ENCODE data around the gene NTN3. TPM values are rescaled to one million over a fixed set of nuclear protein-coding genes. Genes with fewer than 3 reads are reported as not detected.

NTN3 gene
- total and polyA plus RNA-seq, 9 donors: 0.12 to 0.34 (median 0.19) TPM; not detected in 5

GRCh38 chr16:2428784-2429033, 42.4 kb upstream of the NTN3 start:
- Histone ChIP-seq H3K27me3 (no peaks in the 10 kb centered on the region), H3K9me3 (no peaks in the 10 kb centered on the region), H3K36me3 (no peaks in the 10 kb centered on the region), H3K4me1 (ENCODE audit: insufficient read depth) (peaks cover 2% of the 10 kb centered on the region), H3K4me3 (peak overlapping the region; percentile 53), H3K27ac (peak overlapping the region; percentile 57 to 89)
- intact Hi-C loops (cut with DNase I): loop anchor here in 2 of 4 donors (2.0 to 10.0 kb wide), 2 partner anchors 76 to 88 kb away; partner anchors contain the start of gene ABCA3 (in 1 of the 2)
- TF ChIP-seq, protein P1, sequence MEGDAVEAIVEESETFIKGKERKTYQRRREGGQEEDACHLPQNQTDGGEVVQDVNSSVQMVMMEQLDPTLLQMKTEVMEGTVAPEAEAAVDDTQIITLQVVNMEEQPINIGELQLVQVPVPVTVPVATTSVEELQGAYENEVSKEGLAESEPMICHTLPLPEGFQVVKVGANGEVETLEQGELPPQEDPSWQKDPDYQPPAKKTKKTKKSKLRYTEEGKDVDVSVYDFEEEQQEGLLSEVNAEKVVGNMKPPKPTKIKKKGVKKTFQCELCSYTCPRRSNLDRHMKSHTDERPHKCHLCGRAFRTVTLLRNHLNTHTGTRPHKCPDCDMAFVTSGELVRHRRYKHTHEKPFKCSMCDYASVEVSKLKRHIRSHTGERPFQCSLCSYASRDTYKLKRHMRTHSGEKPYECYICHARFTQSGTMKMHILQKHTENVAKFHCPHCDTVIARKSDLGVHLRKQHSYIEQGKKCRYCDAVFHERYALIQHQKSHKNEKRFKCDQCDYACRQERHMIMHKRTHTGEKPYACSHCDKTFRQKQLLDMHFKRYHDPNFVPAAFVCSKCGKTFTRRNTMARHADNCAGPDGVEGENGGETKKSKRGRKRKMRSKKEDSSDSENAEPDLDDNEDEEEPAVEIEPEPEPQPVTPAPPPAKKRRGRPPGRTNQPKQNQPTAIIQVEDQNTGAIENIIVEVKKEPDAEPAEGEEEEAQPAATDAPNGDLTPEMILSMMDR (IDR thresholded peaks at IDR 0.05): no peak
- TF ChIP-seq POLR2A (IDR thresholded peaks at IDR 0.05) (no peak), EP300 (IDR thresholded peaks at IDR 0.05) (no peak)
- 0 to 1% (median 1%) methylated on average over 18 to 24 of the region's 24 CpGs for WGBS, 3 donors
- no peak for DNase-seq

DNA sequence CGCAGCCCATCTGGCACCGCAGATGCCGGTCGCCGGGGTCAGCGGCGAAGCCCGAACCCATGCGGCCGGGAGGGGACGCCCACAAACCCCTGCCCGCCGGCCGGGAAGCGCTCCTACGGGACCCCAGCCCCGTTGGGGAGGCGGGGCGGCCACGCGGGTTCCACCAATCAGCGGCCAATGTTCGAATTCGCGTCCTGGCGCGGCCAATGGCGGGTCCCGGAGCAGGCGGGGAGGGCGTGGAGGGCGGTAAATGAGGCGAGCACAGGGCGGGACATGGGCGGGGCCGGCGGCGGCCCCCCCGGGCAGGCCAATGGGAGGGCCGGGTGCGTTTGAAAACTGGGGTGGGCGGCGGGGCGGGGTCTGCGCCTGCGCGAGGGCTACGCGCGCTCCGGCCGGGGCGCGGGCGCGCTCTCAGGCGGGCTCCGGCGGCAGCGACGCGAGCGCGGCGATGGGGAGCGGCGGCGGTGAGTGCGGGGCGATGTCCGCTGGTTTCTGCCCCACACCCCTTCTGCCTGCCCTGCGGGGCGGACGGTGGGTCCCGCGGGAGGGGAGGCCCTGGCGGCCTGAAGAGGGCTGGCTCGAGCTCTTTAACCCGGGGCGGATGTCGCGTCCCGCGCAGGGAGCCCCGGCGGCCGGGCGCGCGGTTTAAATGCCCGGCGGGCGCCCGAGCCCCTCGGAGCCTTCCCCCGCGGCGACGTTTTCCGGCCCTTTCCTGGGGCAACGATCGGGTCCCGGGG, 41.9 kb upstream of the NTN3 start, which contains the start of gene CCNF:
TSS of gene CCNF (plus strand) at position 414 of the 737 bp plus-strand sequence. CDS start at position 449, 35 bp downstream.
- TF ChIP-seq POLR2A (IDR thresholded peaks at IDR 0.05) (peak; percentile 86), EP300 (IDR thresholded peaks at IDR 0.05) (no peak)
- TF ChIP-seq, protein P1 (IDR thresholded peaks at IDR 0.05): peak in 2 of 3 donors; percentile 16 to 29
- H3K9me3 ChIP-seq: no peaks in the 10 kb centered on the region
- H3K4me3 ChIP-seq: peak within 1 kb of the TSS; percentile 61
- peak; percentile 97 to 99 (median 98) for DNase-seq
- intact Hi-C loops (cut with DNase I): loop anchor here in 2 of 4 donors (2.0 to 10.0 kb wide), 2 partner anchors 76 to 88 kb away; partner anchors contain the start of gene ABCA3 (in 1 of the 2)
- H3K27ac ChIP-seq: peak within 1 kb of the TSS; percentile 57 to 89
- no peaks in the 10 kb centered on the region for H3K36me3 ChIP-seq
- 0% methylated on average over 62 to 103 of the region's 103 CpGs for WGBS, 3 donors
- peaks cover 2% of the 10 kb centered on the region for H3K4me1 ChIP-seq (ENCODE audit: insufficient read depth)
- H3K27me3 ChIP-seq: no peaks in the 10 kb centered on the region

- TF ChIP-seq EP300 (IDR thresholded peaks at IDR 0.05): no peak
- TF ChIP-seq, protein P1 (IDR thresholded peaks at IDR 0.05): no peak
- H3K27ac ChIP-seq: peak overlapping the region; percentile 26 to 70
- no peaks in the 10 kb centered on the region for H3K9me3 ChIP-seq
- intact Hi-C loops (cut with DNase I): loop anchor here in 3 of 4 donors (2.0 to 10.0 kb wide), 3 partner anchors 75 to 89 kb away; partner anchors contain the start of gene ABCA3 (in 2 of the 3)
- H3K36me3 ChIP-seq: no peaks in the 10 kb centered on the region
- DNase-seq: no peak
- WGBS, 3 donors: 7 to 11% (median 10%) methylated on average over 40 to 46 of the region's 46 CpGs
- H3K4me3 ChIP-seq: peak overlapping the region; percentile 61
- peaks cover 2% of the 10 kb centered on the region for H3K4me1 ChIP-seq (ENCODE audit: insufficient read depth)
- no peaks in the 10 kb centered on the region for H3K27me3 ChIP-seq
These were observed 41.1 kb upstream of the NTN3 start for GRCh38 chr16:2429771-2430663.

DNA sequence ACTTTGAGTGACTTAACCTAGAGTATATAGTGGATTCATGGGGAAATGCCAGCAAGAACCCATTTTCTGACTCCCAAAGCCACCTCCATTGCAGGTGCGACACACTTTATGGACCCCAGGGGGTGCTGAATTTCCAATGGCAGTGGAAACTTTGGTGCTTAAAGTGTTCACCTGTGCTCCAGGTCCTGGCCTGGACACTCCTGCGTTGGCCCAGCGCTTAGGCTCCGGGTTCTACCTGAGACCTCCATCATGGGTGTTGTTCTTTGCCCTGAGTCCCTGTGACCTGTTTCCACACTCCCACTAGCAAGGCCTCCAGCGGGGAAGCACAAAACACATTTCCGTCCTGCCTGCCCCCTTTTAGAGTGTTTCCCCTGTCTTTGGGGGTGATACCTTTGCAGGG, 38.8 kb upstream of the NTN3 start:
- no peak overlapping the region for H3K4me3 ChIP-seq
- TF ChIP-seq POLR2A (IDR thresholded peaks at IDR 0.05): no peak
- TF ChIP-seq, protein P1 (IDR thresholded peaks at IDR 0.05): no peak
- TF ChIP-seq EP300 (IDR thresholded peaks at IDR 0.05): no peak

More for the DNA sequence above, 38.8 kb upstream of the NTN3 start:
- WGBS, 3 donors: 95 to 96% (median 96%) methylated on average over 6 of the region's 6 CpGs
- Histone ChIP-seq H3K27me3 (no peaks in the 10 kb centered on the region), H3K9me3 (no peaks in the 10 kb centered on the region), H3K4me1 (ENCODE audit: insufficient read depth) (peaks cover 2% of the 10 kb centered on the region), H3K27ac (no peak overlapping the region), H3K36me3 (no peaks in the 10 kb centered on the region)
- intact Hi-C loops (cut with DNase I): loop anchor here in 1 of 4 donors (10.0 kb wide), 2 partner anchors 73 to 87 kb away; partner anchors contain the start of gene ABCA3
- no peak for DNase-seq
